K562 (cell line): ENCODE measurements around the gene BCKDHB. TPM values are rescaled to one million over a fixed set of nuclear protein-coding genes. Genes with fewer than 3 reads are reported as not detected.
A peak's percentile ranks its signal among the peaks of the same experiment; 100 is the strongest.

Experiments used
- BHLHE40 ChIP-seq: IDR thresholded peaks from 2 replicates; pipeline ENCODE4 v1.6.1; 2011; ENCODE audit warnings: low read length, improper control_type of control experiment
- BRF1 ChIP-seq: IDR thresholded peaks from 3 replicates; pipeline ENCODE4 v1.6.1; 2011; ENCODE audit warnings: borderline replicate concordance, mild to moderate bottlenecking; ENCODE audit not compliant: insufficient read length; ENCODE audit errors: extremely low read depth
- BRF2 ChIP-seq: IDR thresholded peaks from 3 replicates; pipeline ENCODE4 v1.6.1; 2011; ENCODE audit warnings: borderline replicate concordance, mild to moderate bottlenecking; ENCODE audit not compliant: insufficient read length, insufficient read depth
- CBX3 ChIP-seq, 2 experiments: IDR thresholded peaks; 1 replicate in 1 of 2; 2 replicates in 1 of 2; pipeline ENCODE4 v1.6.1; 2012; ENCODE audit warnings: inconsistent platforms in 2 of 2, low read length in 2 of 2, borderline replicate concordance in 1 of 2, control low read depth in 1 of 2
- DPF2 ChIP-seq: fragments of 450-650 bp; IDR thresholded peaks from 2 replicates; pipeline ENCODE4 v1.6.1; 2016
- E2F3 ChIP-seq: fragments of 250-450 bp; sonication (Bioruptor Pico); IDR thresholded peaks from 2 replicates; pipeline ENCODE4 v1.4.0; 2020; ENCODE audit warnings: mild to moderate bottlenecking
- HOXB6 ChIP-seq: fragments of 250-450 bp; sonication (Bioruptor Pico); IDR thresholded peaks from 2 replicates; pipeline ENCODE4 v1.5.1; 2022; ENCODE audit warnings: mild to moderate bottlenecking, borderline replicate concordance
- ILF3 ChIP-seq: fragments of 450-650 bp; IDR thresholded peaks from 2 replicates; pipeline ENCODE4 v1.6.1; 2018; ENCODE audit warnings: antibody characterized with exemption, mild to moderate bottlenecking, moderate library complexity, borderline replicate concordance
- JUNB ChIP-seq: fragments of 450-650 bp; formaldehyde crosslinking; conservative IDR thresholded peaks from 2 replicates; pipeline ENCODE4 v1.4.0; 2020; ENCODE audit warnings: mild to moderate bottlenecking
- JUND ChIP-seq, 2 experiments: IDR thresholded peaks; 2 replicates in 1 of 2; 3 replicates in 1 of 2; pipeline ENCODE4 v1.6.1; 2011; ENCODE audit warnings: borderline replicate concordance in 2 of 2, low read depth in 2 of 2, low read length in 2 of 2, improper control_type of control experiment in 1 of 2, missing biosample characterization in 1 of 2, missing genetic modification characterization in 1 of 2, missing genetic modification reagents in 1 of 2
- MAFG ChIP-seq: fragments of 450-650 bp; conservative IDR thresholded peaks from 2 replicates; pipeline ENCODE4 v1.6.1; 2016; ENCODE audit warnings: missing genetic modification characterization, missing compliant biosample characterization
- MAFK ChIP-seq: IDR thresholded peaks from 2 replicates; pipeline ENCODE4 v1.6.1; 2011; ENCODE audit warnings: low read length, improper control_type of control experiment
- NCOA1 ChIP-seq: fragments of 450-650 bp; IDR thresholded peaks from 2 replicates; pipeline ENCODE4 v1.6.1; 2016; ENCODE audit warnings: low read depth
- NR2C1 ChIP-seq, 2 experiments: fragments of 450-650 bp; IDR thresholded peaks; 2 replicates each; pipeline ENCODE4 v1.6.1; 2017; ENCODE audit warnings: mild to moderate bottlenecking in 2 of 2, antibody characterized with exemption in 1 of 2, inconsistent platforms in 1 of 2, missing compliant biosample characterization in 1 of 2, missing genetic modification characterization in 1 of 2
- POLR2B ChIP-seq: fragments of 450-650 bp; IDR thresholded peaks from 2 replicates; pipeline ENCODE4 v1.6.1; 2018; ENCODE audit warnings: low read depth; ENCODE audit not compliant: partially characterized antibody
- POLR2H ChIP-seq: IDR thresholded peaks from 2 replicates; pipeline ENCODE4 v1.6.1; 2016; ENCODE audit warnings: missing genetic modification characterization, low read depth, mild to moderate bottlenecking, control low read depth, missing compliant biosample characterization, moderate library complexity
- RBBP5 ChIP-seq: fragments of 200-600 bp; sonication (generic); IDR thresholded peaks from 2 replicates; pipeline ENCODE4 v1.6.1; 2012; ENCODE audit warnings: borderline replicate concordance, mild to moderate bottlenecking, low read length, control low read depth, inconsistent platforms; ENCODE audit not compliant: insufficient read depth, poor library complexity, severe bottlenecking
- ZC3H11A ChIP-seq: IDR thresholded peaks from 2 replicates; pipeline ENCODE4 v1.6.1; 2012; ENCODE audit warnings: low read depth, low read length, improper control_type of control experiment
- ZNF507 ChIP-seq: conservative IDR thresholded peaks from 2 replicates; pipeline ENCODE4 v1.6.1; 2017; ENCODE audit warnings: missing genetic modification characterization, missing compliant biosample characterization
- ZNF785 ChIP-seq: fragments of 250-450 bp; sonication (Bioruptor Pico); IDR thresholded peaks from 2 replicates; pipeline ENCODE4 v1.4.0; 2020; ENCODE audit warnings: mild to moderate bottlenecking
- polyA plus RNA-seq, 8 experiments: library from polyadenylated mRNA; depleted of rRNA in 4 of 8; stranded (reverse) in 5 of 8; unstranded in 3 of 8; fragments of >200 nt; fragmentation: Nextera tagmentation in 2 of 8; fragmentation: Illumina TruSeq in 1 of 8; extraction: Ambion mirVana in 2 of 8; extraction: Trizol in 1 of 8; gene quantifications; 2 replicates each; pipeline versions ENCODE4 v1.2.1 to v1.2.3, GENCODE V29; 2011 to 2014; ENCODE audit warnings: inconsistent platforms in 1 of 8, missing spikeins in 1 of 8
- total RNA-seq, 7 experiments: library from RNA; depleted of rRNA in 6 of 7; stranded (reverse); fragments of >200 nt in 6 of 7; fragmentation: Illumina TruSeq in 2 of 7; extraction: Trizol in 2 of 7; gene quantifications; 2 replicates each; pipeline versions ENCODE4 v1.2.1 to v1.2.3, GENCODE V29; 2011 to 2021; ENCODE audit warnings: low replicate concordance in 1 of 7
- TF ChIP-seq, protein P1 (sequence below): sonication (generic); formaldehyde crosslinking; IDR thresholded peaks from 2 replicates; pipeline ENCODE4 v1.4.0; 2020; ENCODE audit warnings: mild to moderate bottlenecking, missing genetic modification reagents
- TF ChIP-seq, protein P2 (sequence below): fragments of 450-650 bp; conservative IDR thresholded peaks from 2 replicates; pipeline ENCODE4 v1.6.1; 2016; ENCODE audit warnings: missing genetic modification characterization, low read depth, mild to moderate bottlenecking, missing compliant biosample characterization, moderate library complexity
- TF ChIP-seq, protein P3 (sequence below): fragments of 450-650 bp; conservative IDR thresholded peaks from 2 replicates; pipeline ENCODE4 v1.6.1; 2016; ENCODE audit warnings: missing genetic modification characterization, low read depth, mild to moderate bottlenecking, control low read depth, missing compliant biosample characterization

The BCKDHB gene
- total and polyA plus RNA-seq, 9 of the 15 experiments (the other 6 are each of a cell fraction or from before 2014, with no cell fraction given): 4.1 to 23.7 (median 7.5) TPM

- no peak for TF ChIP-seq E2F3 (CRISPR knock-in tag)
- TF ChIP-seq, protein P1, sequence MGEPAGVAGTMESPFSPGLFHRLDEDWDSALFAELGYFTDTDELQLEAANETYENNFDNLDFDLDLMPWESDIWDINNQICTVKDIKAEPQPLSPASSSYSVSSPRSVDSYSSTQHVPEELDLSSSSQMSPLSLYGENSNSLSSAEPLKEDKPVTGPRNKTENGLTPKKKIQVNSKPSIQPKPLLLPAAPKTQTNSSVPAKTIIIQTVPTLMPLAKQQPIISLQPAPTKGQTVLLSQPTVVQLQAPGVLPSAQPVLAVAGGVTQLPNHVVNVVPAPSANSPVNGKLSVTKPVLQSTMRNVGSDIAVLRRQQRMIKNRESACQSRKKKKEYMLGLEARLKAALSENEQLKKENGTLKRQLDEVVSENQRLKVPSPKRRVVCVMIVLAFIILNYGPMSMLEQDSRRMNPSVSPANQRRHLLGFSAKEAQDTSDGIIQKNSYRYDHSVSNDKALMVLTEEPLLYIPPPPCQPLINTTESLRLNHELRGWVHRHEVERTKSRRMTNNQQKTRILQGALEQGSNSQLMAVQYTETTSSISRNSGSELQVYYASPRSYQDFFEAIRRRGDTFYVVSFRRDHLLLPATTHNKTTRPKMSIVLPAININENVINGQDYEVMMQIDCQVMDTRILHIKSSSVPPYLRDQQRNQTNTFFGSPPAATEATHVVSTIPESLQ: no peak
- TF ChIP-seq ZNF507 (tag): no peak
- no peak for TF ChIP-seq NCOA1
- no peak for TF ChIP-seq BRF2
- no peak for TF ChIP-seq ZC3H11A
- TF ChIP-seq, protein P2, sequence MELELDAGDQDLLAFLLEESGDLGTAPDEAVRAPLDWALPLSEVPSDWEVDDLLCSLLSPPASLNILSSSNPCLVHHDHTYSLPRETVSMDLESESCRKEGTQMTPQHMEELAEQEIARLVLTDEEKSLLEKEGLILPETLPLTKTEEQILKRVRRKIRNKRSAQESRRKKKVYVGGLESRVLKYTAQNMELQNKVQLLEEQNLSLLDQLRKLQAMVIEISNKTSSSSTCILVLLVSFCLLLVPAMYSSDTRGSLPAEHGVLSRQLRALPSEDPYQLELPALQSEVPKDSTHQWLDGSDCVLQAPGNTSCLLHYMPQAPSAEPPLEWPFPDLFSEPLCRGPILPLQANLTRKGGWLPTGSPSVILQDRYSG (tag): no peak
- TF ChIP-seq, protein P3, sequence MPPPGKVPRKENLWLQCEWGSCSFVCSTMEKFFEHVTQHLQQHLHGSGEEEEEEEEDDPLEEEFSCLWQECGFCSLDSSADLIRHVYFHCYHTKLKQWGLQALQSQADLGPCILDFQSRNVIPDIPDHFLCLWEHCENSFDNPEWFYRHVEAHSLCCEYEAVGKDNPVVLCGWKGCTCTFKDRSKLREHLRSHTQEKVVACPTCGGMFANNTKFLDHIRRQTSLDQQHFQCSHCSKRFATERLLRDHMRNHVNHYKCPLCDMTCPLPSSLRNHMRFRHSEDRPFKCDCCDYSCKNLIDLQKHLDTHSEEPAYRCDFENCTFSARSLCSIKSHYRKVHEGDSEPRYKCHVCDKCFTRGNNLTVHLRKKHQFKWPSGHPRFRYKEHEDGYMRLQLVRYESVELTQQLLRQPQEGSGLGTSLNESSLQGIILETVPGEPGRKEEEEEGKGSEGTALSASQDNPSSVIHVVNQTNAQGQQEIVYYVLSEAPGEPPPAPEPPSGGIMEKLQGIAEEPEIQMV (tag): peak; percentile 50; the same call in 1 of the 2 replicates
- TF ChIP-seq RBBP5: no peak
- no peak for TF ChIP-seq ILF3
- 0 out of 2 replicates have a peak, but pooled peaks have one; percentile 21 for TF ChIP-seq DPF2
- peak; percentile 80; the same call in 1 of the 2 replicates for TF ChIP-seq POLR2H
- peak; percentile 51 for TF ChIP-seq POLR2B
- no peak for TF ChIP-seq BRF1
- no peak for TF ChIP-seq JUND (IDR thresholded peaks at IDR 0.05; ENCODE audit: borderline replicate concordance, low read depth, low read length)
- TF ChIP-seq JUND (tag; IDR thresholded peaks at IDR 0.05; ENCODE audit: borderline replicate concordance, low read depth, low read length): no peak
- TF ChIP-seq HOXB6 (CRISPR knock-in tag): no peak
- TF ChIP-seq MAFK: peak; percentile 71; the same call in 1 of the 2 replicates
- TF ChIP-seq ZNF785 (CRISPR knock-in tag): no peak
- TF ChIP-seq JUNB: no peak
- peak; percentile 91 for TF ChIP-seq MAFG (tag)
- TF ChIP-seq CBX3 (IDR thresholded peaks at IDR 0.05; ENCODE audit: borderline replicate concordance in 1 of 2, low read length in 2 of 2): peak in 1 of 2 experiments; percentile 60; a peak in 1 of 3 replicates
- peak; percentile 14; the same call in 1 of the 2 replicates for TF ChIP-seq NR2C1 (IDR thresholded peaks at IDR 0.05)
- no peak for TF ChIP-seq NR2C1 (tag; IDR thresholded peaks at IDR 0.05)
- TF ChIP-seq BHLHE40: no peak
These were observed 476 bp upstream of the BCKDHB start (continued) for GRCh38 chr6:80105972-80106417.
